Stimulated activated CD8-positive, alpha-beta memory T cell treated with anti-CD3 and anti-CD28 coated beads, Interleukin-4, amount 100 ng/mL, for 1 hour (primary cell): ENCODE results near the gene PRAMEF20.
"Not testable (repeated sequence)": the region's sequence is repeated elsewhere in the genome, so short reads cannot be mapped to it uniquely, and the experiment has no call there.

Experiments used
- DNase-seq, 2 donors: peaks; one replicate each; pipeline ENCODE4 v3.0.0-alpha.2; 2020; ENCODE audit warnings: low read depth in 2 of 2, low spot score in 1 of 2

PRAMEF20 gene

DNA sequence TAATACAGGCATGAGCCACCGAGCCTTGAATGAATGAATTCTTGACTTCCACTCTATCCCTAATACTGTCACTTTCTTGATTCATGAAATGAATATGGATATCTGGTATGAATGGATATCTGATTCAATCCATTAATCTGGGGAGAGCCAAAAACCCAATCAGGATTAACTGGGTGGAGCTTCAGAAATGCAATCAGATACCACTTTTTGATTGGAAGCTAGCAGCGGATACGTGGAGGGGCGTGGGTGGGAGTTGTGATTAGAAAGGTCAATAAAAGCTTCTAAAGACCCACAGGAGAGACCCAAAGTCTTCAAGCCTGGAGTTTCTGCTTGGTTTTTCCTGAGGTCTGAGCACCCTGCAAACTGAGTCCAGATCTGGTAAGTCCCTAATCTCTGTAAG, at the start of gene PRAMEF20:
TSS of gene PRAMEF20 (plus strand) at position 301 of the 400 bp plus-strand sequence. CDS start 5,905 bp downstream, outside the sequence.
- not testable (repeated sequence) for DNase-seq

DNA sequence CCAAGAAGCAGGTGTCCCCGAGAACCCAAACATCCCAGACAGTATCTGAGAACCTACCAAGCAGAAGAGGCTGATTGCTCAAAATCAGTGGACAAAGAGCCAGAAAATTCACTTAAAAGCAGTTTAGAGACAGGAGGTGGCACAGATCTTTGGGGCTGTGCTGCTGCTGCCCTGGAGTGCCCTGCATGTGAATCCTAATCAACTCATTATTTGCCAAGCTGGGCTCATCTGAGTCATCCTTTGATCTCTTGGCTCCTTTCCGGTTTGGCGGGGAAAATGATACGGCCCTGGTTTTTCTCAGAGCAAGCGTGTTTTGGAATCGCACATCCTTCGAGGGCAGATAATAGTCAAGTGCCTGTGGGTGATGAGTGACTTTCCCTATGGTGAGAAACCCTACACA, 47.9 kb upstream of the PRAMEF20 start:
- DNase-seq = not testable (repeated sequence)

DNA sequence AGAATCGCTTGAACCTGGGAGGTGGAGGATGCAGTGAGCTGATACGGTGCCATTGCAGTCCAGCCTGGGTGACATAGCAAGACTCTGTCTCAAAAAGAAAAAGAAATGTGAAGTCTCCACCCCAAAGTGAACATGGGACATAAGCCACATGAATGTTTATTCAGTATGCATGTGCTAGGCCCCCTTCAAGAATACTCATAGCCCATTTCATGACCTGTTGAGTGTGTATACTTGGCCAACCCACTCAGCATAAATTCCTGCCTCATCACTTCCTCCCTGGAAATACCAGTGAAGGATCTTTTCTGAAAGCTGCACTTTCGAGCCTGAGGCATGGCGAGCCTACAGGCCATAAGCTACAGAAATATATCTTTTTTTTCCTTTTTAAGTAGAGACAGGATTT, 45.3 kb upstream of the PRAMEF20 start:
- not testable (repeated sequence) for DNase-seq

DNA sequence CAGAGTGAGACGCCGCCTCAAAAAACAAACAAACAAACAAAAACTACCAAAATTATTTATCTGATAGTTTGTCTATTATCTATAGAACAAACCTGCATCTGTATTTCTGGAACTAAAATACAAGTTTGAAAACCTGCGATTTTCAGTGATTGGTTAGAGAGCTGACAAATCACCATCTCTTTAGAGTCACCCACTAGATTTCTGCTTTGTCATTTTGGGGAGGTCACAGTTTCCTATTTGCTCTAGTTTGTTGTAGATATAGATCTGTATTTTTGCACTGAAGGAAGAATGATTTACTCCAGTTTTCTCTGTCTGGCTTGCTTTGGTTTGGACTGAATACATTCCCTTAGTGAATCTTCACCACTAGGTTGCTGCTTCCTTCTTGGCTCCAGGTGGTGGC, 43.7 kb upstream of the PRAMEF20 start:
- DNase-seq = not testable (repeated sequence)

DNA sequence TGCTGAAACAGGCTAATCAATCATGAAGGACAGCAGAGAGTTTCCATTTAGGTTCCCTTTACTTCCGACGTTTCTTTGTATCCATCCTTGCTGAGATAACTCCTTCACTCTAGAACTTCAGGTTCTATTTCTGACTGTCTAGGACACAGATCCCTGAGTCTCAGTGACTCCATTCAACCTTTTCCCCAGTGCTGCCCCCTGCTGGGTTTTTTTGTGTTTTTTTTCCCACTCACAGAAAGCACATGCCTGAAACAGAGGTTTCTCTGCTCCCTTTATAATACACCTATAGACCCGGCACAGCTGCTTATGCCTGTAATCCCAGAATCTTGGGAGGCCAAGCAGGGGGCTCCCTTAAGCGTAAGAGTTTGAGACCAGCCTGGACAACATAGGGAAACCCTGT, 41.7 kb upstream of the PRAMEF20 start:
- not testable (repeated sequence) for DNase-seq

DNA sequence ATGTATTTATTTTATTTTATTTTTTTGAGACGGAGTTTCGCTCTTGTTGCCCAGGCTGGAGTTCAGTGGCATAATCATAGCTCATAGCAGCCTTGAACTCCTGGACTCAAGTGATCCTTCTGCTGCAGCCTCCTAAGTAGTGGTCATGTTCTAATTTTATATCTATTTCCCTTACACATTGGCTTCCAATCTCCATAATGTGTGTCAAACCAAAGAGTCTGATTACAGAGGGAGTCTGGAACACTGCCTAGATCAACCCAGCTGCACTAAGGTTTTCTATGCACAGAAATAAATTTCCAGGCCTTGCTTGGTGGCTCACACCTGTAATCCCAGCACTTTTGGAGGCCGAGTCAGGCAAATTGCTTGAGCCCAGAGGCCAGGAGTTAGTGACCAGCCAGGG, 31.3 kb upstream of the PRAMEF20 start:
- not testable (repeated sequence) for DNase-seq

DNA sequence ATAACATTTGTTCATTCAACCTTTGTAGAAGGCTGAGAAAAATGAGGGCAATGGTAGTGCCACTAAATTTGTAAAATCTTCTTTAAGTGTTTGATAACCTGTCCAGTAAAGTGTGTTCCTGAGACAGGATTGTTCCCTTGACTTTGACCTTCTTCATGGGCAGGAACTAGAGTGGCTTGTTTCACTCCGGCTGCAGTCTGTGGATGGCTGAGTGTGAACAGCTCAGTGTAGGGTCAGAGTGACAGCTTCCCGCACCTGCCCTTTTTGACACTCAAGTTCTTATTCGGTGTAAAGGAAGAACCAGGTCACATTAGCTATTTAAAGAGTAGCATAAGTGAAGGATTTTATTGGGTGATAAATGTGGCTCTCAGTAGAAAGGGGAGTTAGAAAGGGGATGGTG, 29.9 kb upstream of the PRAMEF20 start:
- DNase-seq = not testable (repeated sequence)

DNA sequence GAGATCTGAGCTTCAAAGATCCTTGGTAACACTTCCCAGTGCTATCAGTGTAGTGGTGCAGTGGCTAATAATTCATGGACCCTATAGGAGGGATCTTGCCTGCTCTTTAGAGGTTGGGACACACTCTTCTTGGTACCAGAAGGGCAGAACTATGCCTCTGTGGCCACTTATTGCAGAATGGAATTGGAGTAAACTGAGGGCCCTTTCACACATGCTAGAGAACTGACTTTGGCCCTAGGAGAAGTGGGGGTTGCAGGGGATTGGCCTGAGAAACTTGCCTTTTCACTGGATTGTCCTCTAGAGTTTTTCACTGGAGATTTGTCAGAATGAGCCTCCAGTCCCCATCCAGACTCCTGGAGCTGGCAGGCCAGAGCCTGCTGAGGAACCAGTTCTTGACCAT, 20.9 kb upstream of the PRAMEF20 start, which contains the start of gene PRAMEF17:
TSS of gene PRAMEF17 (plus strand) at position 301 of the 400 bp plus-strand sequence. CDS start at position 327, 26 bp downstream.
- not testable (repeated sequence) for DNase-seq

DNA sequence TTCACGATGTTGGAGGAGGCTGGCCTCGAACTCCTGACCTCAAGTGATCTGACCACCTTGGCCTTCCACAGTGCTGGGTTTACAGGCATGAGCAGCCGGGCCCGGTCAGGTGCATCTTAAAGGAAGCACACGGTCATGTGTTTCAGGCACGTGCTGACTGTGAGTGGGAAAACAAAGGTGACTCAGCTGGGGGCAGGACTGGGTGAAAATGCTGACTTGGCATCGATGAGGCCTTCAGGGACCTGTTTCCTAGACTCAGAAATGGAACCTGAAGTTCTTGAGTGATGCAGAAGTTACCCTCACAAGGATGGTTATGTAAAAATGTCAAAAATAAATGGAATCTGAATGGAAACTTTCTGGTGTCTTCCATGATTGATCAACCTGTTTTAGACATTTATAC, 17.2 kb upstream of the PRAMEF20 start:
- DNase-seq = not testable (repeated sequence)

DNA sequence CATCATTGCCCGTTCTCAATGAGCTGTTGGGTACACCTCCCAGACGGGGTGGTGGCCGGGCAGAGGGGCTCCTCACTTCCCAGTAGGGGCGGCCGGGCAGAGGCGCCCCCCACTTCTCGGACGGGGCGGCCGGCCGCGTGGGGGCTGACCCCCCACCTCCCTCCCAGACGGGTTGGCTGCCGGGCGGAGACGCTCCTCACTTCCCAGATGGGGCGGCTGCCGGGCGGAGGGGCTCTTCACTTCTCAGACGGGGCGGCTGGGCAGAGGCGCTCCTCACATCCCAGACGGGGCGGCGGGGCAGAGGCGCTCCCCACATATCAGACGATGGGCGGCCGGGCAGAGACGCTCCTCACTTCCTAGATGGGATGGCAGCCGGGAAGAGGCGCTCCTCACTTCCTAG, 15.5 kb upstream of the PRAMEF20 start:
- not testable (repeated sequence) for DNase-seq

DNA sequence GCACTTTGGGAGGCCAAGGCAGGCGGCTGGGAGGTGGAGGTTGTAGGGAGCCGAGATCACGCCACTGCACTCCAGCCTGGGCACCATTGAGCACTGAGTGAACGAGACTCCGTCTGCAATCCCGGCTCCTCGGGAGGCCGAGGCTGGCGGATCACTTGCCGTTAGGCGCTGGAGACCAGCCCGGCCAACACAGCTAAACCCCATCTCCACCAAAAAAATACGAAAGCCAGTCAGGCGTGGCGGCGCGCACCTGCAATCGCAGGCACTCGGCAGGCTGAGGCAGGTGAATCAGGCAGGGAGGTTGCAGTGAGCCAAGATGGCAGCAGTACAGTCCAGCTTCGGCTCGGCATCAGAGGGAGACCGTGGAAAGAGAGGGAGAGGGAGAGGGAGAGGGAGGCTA, 14.9 kb upstream of the PRAMEF20 start:
- DNase-seq = not testable (repeated sequence)

DNA sequence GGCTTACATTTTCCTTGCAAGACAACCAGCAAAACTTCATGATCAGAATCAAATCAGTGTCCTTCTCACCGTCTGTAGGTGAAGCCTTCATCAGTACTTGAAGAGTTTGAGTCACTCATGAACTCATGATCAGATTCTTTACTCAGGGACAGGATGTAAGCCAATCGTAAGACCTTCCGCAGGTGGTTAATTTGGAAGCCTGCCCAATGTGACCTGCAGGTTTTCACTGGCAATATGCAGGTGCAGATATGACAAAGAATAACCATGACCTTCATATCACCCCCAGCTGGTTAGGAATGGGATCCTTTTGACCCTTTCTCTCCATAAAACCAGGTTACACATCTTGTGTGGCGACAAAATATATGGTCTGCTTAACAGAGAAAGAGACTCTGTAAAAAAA, 2.4 kb upstream of the PRAMEF20 start:
- no peak for DNase-seq

DNA sequence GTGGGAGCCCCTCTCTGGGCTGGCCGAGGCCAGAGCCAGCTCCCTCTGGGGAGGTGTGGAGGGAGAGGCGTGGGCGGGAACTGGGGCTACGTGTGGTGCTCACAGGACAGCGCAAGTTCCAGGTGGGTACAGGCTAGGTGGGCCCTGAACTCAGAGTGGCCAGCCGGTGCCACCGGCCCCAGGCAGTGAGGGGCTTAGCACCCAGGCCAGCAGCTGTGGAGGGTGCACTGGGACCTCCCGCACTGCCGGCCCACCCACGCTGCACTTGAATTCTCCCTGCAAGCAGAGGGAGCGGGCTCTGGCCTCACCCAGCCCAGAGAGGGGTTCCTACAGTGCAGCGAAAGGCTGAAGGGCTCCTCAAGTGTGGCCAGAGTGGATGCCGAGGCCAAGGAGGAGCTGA, 20.2 kb downstream of the PRAMEF20 start:
- DNase-seq = no peak

DNA sequence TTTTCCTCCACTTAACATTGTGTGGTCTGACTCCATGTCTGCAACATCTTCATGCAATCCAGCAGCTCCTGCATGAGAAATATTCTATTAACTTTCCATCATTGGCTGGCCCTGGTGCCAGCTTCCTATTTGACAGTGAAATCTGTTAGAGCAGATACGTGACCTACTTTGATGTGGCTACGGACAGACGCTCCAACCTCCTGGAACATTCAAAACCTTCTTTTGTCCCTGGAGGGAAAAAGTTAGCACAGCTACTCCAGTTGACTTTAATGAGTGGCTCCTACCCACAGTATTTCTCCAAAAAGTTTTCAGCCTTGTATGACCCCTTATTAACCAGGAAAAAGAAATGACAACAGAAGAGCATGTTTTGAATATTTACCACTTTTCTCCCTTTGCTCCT, 22.0 kb downstream of the PRAMEF20 start:
- no peak for DNase-seq

DNA sequence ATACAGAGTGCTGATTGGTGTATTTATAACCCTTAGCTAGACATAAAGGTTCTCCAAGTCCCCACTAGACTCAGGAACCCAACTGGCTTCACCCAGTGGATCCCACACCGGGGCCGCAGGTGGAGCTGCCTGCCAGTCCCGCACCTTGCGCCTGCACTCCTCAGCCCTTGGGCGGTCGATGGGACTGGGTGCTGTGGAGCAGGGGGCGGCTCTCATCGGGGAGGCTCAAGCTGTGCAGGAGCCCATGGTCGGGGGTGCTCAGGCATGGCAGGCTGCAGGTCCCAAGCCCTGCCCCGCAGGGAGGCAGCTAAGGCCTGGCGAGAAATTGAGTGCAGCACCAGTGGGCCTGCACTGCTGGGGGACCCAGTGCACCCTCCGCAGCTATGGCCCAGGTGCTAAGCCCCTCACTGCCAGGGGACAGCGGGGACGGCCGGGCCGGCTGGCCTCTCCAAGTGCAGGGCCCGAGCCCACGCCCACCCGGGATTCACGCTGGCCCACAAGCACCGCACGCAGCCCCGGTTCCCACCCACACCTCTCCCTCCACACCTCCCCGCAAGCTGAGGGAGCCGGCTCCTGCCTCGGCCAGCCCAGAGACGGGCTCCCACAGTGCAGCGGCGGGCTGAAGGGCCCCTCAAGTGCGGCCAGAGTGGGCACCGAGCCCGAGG, 23.6 kb downstream of the PRAMEF20 start:
- not testable (repeated sequence) for DNase-seq

DNA sequence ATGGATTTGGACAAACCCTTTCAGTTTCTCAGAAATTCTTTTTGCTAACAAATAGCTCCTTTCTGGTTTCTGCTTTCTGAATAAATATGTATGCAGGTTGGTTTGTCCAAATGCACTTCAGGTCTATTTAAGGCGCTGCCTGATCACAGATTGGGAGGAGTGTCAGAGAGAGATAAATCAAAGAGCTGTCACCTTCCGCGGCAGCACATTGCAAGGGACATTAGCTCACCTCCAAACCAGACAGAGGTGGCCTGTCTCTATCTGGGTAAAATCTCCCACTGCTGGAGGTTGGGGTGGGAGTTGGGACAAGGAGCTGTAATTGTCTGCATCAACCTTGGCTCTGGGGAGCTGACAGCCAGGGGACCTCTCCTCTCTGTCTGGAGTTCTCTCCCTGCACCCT, 25.2 kb downstream of the PRAMEF20 start:
- no peak for DNase-seq

DNA sequence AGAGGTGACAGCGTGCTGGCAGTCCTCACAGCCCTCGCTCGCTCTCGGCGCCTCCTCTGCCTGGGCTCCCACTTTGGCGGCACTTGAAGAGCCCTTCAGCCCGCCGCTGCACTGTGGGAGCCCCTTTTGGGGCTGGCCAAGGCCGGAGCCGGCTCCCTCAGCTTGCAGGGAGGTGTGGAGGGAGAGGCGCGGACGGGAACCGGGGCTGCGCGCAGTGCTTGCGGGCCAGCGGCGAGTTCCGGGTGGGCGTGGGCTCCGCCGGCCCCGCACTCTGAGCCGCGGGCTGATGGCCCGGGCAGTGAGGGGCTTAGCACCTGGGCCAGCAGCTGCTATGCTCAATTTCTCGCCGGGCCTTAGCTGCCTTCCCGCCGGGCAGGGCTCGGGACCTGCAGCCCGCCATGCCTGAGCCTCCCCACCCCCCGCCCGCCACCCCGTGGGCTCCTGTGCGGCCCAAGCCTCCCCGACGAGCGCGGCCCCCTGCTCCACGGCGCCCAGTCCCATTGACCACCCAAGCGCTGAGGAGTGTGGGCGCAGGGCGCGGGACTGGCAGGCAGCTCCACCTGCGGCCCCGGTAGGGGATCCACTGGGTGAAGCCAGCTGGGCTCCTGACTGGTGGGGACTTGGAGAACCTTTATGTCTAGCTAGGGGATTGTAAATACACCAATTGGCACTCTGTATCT, 29.0 kb downstream of the PRAMEF20 start:
- not testable (repeated sequence) for DNase-seq

DNA sequence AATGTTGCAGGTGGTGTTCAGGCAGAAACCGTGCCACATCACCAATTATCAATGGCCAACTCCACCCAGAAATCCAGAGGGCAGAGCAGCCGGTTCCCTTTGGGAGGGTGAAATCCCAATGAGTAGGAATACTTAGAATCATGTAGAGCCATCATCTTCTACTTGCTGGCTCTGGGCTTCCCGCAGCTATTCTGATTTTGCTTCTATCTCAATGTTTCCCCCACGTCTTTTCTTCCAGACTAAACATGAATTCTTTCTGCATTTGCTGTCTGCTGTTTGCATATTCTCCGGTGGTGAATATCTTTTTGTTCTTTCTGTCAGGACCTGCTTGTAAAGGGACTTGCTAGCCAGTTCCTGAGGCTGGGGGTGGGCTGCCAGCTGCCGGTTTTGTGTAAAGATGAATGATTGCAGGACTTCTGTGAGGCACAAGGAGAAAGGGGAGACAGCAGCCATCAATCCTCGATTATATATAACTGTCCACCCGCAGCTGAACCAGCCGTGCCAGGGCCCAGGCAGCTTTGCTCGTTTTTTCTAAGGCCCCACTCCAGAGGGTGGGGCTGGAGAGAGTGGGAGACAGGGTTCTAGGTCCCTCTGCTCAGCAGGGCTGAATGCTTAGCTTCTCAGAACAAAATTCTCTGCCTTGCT, 33.2 kb downstream of the PRAMEF20 start:
- no peak for DNase-seq

DNA sequence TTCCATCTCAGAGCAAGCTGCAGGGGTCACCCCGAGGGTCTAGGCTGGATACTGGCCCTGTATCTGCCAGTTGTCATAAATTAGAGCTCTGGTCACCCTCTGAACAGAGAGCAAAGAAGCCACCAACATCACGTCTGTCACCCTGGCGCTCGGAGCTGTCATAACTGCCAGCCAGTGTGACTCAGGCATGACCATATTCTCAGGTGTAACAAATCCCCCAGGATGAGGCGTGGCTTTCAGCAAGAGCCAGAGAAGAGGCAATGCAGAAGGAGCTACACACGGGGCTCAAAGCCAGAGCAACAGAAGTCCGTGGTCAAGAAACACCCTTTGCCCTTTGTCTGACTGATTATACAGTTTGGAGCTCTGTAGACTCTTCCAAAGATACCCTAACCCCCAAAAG, 40.0 kb downstream of the PRAMEF20 start:
- no peak for DNase-seq

DNA sequence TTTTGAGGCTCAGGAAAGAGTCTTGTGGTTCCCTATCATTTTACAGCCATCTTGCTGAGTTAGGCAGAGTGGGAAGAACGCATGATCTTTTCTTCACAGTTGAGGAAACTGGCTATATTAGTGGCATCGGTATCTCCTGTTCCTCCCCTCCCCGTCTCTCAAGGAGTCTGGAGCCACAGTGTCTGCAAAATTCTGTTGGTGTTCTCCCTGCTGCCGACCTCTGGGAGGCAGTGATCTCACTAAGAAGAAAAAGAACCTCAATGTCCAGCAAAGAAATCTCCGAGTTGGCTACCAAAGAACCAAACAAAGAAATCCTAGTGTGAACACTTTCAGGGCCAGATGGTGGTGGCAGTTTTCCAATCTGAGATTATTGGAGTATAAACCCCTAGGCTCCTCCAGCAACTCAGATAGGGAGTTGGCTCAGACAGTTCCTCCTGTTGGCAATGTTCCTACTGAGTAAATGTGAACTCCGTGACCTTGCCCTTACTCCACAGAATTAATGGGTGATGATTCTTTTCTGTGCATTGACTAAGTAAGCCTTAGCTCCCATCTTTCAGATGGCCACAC, 41.2 kb downstream of the PRAMEF20 start:
- no peak for DNase-seq

DNA sequence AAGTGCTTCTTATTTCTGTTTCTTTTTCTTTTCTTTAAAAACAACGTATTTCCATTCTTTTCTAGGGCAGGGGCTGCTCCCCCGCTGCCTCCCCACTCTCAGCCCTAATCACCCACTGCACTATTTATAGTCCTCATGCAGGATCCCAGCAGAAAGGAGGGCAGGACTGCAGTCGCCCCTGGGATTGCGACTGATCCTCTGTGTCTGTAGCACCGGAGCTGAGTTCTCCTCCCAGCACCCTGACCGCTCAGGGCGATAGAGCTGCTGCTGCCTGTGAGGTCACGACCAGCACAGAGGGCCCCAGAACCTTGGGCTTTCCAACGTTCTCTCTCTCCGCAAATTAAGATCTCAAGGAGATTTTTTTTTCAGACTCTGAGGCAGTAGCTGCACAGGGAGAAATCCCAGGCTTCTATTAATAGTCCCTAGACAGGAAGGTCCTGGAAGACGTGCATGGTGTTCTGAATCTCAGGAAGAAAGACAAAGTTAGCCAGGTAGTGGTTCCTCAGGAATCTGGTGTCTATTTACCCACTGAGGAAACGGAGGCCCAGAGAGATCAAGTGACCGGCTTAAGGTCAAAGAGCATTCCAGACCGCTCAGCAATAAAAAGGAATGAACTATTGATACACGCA, 46.8 kb downstream of the PRAMEF20 start:
- no peak for DNase-seq
